ES-I3 (cell line): ENCODE results near the gene SATB2.

Experiments
- H3K36me3 ChIP-seq: 2 replicates; pipeline ENCODE4 v1.6.1; 2013; ENCODE audit warnings: mild to moderate bottlenecking, low read length, control low read depth, moderate library complexity; ENCODE audit not compliant: insufficient read depth
- H3K4me1 ChIP-seq: 2 replicates; pipeline ENCODE4 v1.6.1; 2013; ENCODE audit warnings: mild to moderate bottlenecking, control low read depth, low read length; ENCODE audit not compliant: insufficient read depth
- H3K9ac ChIP-seq: 2 replicates; pipeline ENCODE4 v1.6.1; 2013; ENCODE audit warnings: low read depth, mild to moderate bottlenecking, low read length, moderate library complexity
- H3K9me3 ChIP-seq: 2 replicates; pipeline ENCODE4 v1.6.1; 2013; ENCODE audit warnings: mild to moderate bottlenecking, low read length, moderate library complexity; ENCODE audit not compliant: control insufficient read depth, insufficient read depth

SATB2 gene

GRCh38 chr2:199449956-199450355 lies 7.8 kb downstream of the SATB2 start:
- H3K9me3 ChIP-seq = no peaks in the 10 kb centered on the region
- H3K4me1 ChIP-seq = peaks cover 28% of the 10 kb centered on the region; the same call in 1 of the 2 replicates
- H3K36me3 ChIP-seq = no peaks in the 10 kb centered on the region
- H3K9ac ChIP-seq = no peak overlapping the region

- H3K9me3 ChIP-seq = no peaks in the 10 kb centered on the region
- no peaks in the 10 kb centered on the region for H3K36me3 ChIP-seq
- H3K9ac ChIP-seq = no peak overlapping the region
- H3K4me1 ChIP-seq = peaks cover 28% of the 10 kb centered on the region; the same call in 1 of the 2 replicates
Observed at GRCh38 chr2:199449455-199449854, 8.3 kb downstream of the SATB2 start.

DNA sequence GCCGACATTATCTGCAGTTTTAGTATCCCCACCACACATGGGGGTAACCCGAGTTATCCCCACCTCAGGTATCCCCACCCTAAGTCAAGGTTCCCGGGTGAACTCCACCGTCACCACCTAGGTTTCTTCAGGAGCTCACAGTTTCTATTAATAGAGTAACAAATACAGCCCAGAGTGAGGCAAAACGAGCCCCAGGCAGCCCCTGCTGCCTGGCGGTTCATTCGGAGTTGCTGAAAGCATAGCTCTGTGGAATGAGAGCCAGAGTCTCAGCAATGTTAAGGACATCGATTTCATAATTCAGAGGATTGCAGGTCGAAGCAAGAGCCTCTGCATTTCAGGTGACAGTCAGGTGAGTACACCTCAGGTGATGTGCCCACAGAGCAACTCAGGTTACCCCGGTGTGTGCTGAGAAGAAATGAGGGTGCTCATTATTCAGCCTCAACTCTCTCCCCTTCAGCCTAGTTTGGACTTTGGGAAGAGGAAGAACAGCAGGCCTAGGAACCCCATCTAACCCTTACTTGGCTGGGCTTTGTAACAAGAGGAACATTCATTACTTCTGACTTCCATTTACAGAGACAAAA lies 10.7 kb downstream of the SATB2 start:
- Histone ChIP-seq H3K9ac (no peak overlapping the region), H3K9me3 (no peaks in the 10 kb centered on the region), H3K36me3 (no peaks in the 10 kb centered on the region), H3K4me1 (peaks cover 21% of the 10 kb centered on the region; the same call in 1 of the 2 replicates)

- Histone ChIP-seq H3K4me1 (peaks cover 20% of the 10 kb centered on the region), H3K36me3 (no peaks in the 10 kb centered on the region), H3K9ac (no peak overlapping the region)
Observed at GRCh38 chr2:199444749-199445148, 13.0 kb downstream of the SATB2 start.

GRCh38 chr2:199443589-199444130 lies 14.1 kb downstream of the SATB2 start:
- Histone ChIP-seq H3K36me3 (no peaks in the 10 kb centered on the region), H3K9ac (no peak overlapping the region), H3K9me3 (no peaks in the 10 kb centered on the region), H3K4me1 (peaks cover 27% of the 10 kb centered on the region)

More at GRCh38 chr2:199444749-199445148, 13.0 kb downstream of the SATB2 start:
- no peaks in the 10 kb centered on the region for H3K9me3 ChIP-seq

DNA sequence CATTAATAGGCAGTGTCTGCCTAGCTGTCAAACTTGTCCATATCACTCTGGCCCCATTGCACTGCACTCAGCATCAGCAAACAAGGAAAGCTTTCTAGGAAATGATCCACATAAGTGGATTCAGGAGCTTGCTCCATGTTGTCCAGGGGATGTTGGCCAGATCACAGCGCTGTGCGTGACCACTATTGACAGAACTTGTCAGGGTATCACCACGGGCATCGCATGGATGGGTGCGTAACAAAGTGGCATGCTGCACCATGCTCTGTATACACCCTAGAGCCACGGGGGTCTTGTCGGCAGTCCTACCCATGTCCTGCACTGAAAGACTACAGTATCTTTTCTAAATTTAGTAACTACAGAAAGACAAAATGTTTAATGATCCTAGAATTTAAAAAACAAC lies 15.6 kb downstream of the SATB2 start:
- Histone ChIP-seq H3K9me3 (no peaks in the 10 kb centered on the region), H3K36me3 (no peaks in the 10 kb centered on the region), H3K4me1 (peaks cover 26% of the 10 kb centered on the region), H3K9ac (no peak overlapping the region)

- Histone ChIP-seq H3K36me3 (no peaks in the 10 kb centered on the region), H3K4me1 (peaks cover 22% of the 10 kb centered on the region), H3K9ac (no peak overlapping the region), H3K9me3 (no peaks in the 10 kb centered on the region)
Observed at GRCh38 chr2:199441759-199442158, 16.0 kb downstream of the SATB2 start.

DNA sequence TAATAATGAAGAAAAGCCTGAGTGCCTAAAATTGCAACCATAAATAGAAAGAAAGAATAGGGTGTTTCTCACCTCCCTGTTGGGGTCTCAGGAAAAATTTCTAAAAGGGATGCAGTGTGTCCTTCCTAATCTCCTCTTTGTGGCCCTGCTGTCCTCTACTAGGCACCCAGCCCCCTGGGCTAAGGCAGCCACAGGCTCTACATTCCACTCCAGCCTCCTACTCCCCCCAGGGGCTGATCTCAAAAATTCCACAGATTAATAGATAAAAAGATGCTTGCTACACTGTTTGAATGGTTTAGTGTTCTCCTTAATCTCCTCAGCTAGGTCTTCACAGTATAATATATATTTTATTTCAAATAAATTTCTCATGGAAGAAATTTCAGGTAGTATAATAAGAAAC lies 17.6 kb downstream of the SATB2 start:
- no peak overlapping the region for H3K9ac ChIP-seq
- H3K36me3 ChIP-seq = no peaks in the 10 kb centered on the region
- H3K4me1 ChIP-seq = peaks cover 15% of the 10 kb centered on the region
- no peaks in the 10 kb centered on the region for H3K9me3 ChIP-seq

- no peak overlapping the region for H3K9ac ChIP-seq
- H3K36me3 ChIP-seq = no peaks in the 10 kb centered on the region
- H3K9me3 ChIP-seq = no peaks in the 10 kb centered on the region
- peaks cover 18% of the 10 kb centered on the region for H3K4me1 ChIP-seq
Observed at GRCh38 chr2:199439542-199439941, 18.2 kb downstream of the SATB2 start.

- no peaks in the 10 kb centered on the region for H3K9me3 ChIP-seq
- no peak overlapping the region for H3K9ac ChIP-seq
- H3K4me1 ChIP-seq = peaks cover 20% of the 10 kb centered on the region
- H3K36me3 ChIP-seq = no peaks in the 10 kb centered on the region
Observed at GRCh38 chr2:199439066-199439465, 18.7 kb downstream of the SATB2 start.

DNA sequence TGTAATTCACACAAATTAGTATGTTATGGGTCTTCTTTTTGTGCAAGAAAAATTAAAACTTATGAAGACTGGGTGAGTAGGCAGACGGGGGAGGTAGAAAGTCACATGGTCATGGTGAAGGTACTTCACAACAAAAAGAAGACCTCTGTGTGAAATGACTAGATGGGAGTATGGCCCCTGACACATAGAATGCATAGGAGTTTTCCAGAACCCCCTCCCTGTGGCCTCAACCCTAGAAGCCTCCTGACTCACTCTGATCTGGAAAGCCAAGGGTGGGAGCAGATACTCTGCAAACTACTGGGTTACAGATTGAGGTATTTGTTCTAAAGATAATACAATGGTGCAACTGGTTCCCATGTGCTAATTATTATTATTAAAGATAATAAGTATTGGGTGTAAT lies 23.2 kb downstream of the SATB2 start:
- no peaks in the 10 kb centered on the region for H3K36me3 ChIP-seq
- no peak overlapping the region for H3K9ac ChIP-seq
- H3K9me3 ChIP-seq = no peaks in the 10 kb centered on the region
- H3K4me1 ChIP-seq = peaks cover 42% of the 10 kb centered on the region

GRCh38 chr2:199433204-199433832 lies 24.4 kb downstream of the SATB2 start:
- no peak overlapping the region for H3K9ac ChIP-seq

DNA sequence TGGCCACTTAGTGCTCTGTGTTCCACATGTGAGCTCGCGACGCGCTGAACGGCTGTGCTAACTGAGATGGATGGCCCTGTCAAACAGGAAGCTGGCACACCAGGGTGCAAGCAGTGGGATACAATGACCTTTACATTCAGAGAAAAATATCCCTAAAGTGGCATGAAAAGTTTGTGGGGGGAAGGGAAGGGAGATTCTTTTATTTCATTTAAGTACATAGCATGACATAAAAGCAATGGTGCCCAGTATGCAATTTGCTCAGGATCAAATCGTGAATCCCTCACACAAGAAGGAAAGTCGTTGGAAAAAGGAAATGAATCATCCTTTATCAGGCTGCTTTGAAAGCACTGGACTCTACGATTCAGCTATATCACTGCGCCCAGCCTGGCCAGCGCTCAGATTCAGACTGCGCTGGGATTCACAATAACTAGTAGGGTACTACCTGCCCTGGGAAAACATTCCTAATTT lies 26.0 kb downstream of the SATB2 start:
- Histone ChIP-seq H3K36me3 (no peaks in the 10 kb centered on the region), H3K9me3 (no peaks in the 10 kb centered on the region), H3K4me1 (peaks cover 29% of the 10 kb centered on the region), H3K9ac (no peak overlapping the region)

More at GRCh38 chr2:199433204-199433832, 24.4 kb downstream of the SATB2 start:
- Histone ChIP-seq H3K36me3 (no peaks in the 10 kb centered on the region), H3K9me3 (no peaks in the 10 kb centered on the region), H3K4me1 (peaks cover 31% of the 10 kb centered on the region)

DNA sequence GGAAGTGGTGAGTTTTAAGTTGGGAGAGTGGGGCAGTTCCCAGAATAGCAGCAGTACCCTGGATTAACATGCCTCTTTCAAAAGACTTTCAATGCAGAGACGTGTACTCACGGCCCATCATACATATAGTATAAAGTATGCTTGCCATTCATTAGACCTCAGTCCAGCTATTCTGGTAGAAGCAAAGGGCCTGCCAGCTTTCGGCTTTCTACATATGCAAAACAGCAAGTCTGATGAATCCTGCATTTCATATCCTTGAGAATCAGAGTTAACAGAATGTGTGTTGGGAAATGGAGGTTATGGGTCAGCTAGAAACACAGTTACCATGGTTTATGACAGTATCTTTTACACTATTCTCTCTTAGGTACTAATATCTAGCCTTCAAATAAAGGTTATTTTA lies 27.5 kb downstream of the SATB2 start:
- Histone ChIP-seq H3K36me3 (no peaks in the 10 kb centered on the region), H3K9ac (no peak overlapping the region), H3K4me1 (peaks cover 29% of the 10 kb centered on the region), H3K9me3 (no peaks in the 10 kb centered on the region)

- Histone ChIP-seq H3K9ac (no peak overlapping the region), H3K4me1 (peaks cover 27% of the 10 kb centered on the region), H3K9me3 (no peaks in the 10 kb centered on the region), H3K36me3 (no peaks in the 10 kb centered on the region)
Observed at GRCh38 chr2:199428291-199428690, 29.4 kb downstream of the SATB2 start.
